Effector memory CD4-positive, alpha-beta T cell (primary cell): Measurements from ENCODE around the gene SLC39A11.
"Not testable (repeated sequence)": the region's sequence is repeated elsewhere in the genome, so short reads cannot be mapped to it uniquely, and the experiment has no call there.

ENCODE experiments used
- DNase-seq, 3 donors: peaks; one replicate each; pipeline ENCODE4 v3.0.0-alpha.2; 2020
- H3K27ac ChIP-seq: 2 replicates; pipeline ENCODE4 v1.7.0; 2013; ENCODE audit warnings: mild to moderate bottlenecking, low read length, moderate library complexity; ENCODE audit not compliant: insufficient read depth, poor library complexity, severe bottlenecking
- H3K27me3 ChIP-seq: replicated peaks from 2 replicates; pipeline ENCODE4 v1.7.0; 2013; ENCODE audit warnings: mild to moderate bottlenecking, low read length; ENCODE audit not compliant: insufficient read depth, control insufficient read depth, poor library complexity, severe bottlenecking
- H3K36me3 ChIP-seq: 2 replicates; pipeline ENCODE4 v1.7.0; 2013; ENCODE audit warnings: mild to moderate bottlenecking, low read length, moderate library complexity; ENCODE audit not compliant: control insufficient read depth, insufficient read depth
- H3K4me1 ChIP-seq: 2 replicates; pipeline ENCODE4 v1.7.0; 2013; ENCODE audit warnings: low read length, mild to moderate bottlenecking; ENCODE audit not compliant: control insufficient read depth, insufficient read depth, poor library complexity, severe bottlenecking
- H3K4me3 ChIP-seq: 2 replicates; pipeline ENCODE4 v1.7.0; 2013; ENCODE audit warnings: low read length, low read depth, mild to moderate bottlenecking; ENCODE audit not compliant: insufficient read depth, poor library complexity, severe bottlenecking
- H3K9me3 ChIP-seq: 2 replicates; pipeline ENCODE4 v1.7.0; 2013; ENCODE audit warnings: mild to moderate bottlenecking, low read length, moderate library complexity; ENCODE audit not compliant: control insufficient read depth

Gene SLC39A11

GRCh38 chr17:73066148-73066884, 26.2 kb downstream of the SLC39A11 start:
- H3K4me1 ChIP-seq, result no peaks in the 10 kb centered on the region
- DNase-seq, result no peak
- H3K27me3 ChIP-seq, result no peaks in the 10 kb centered on the region
- no peaks in the 10 kb centered on the region for H3K36me3 ChIP-seq
- H3K4me3 ChIP-seq, result no peak overlapping the region
- no peaks in the 10 kb centered on the region for H3K9me3 ChIP-seq
- H3K27ac ChIP-seq, result no peak overlapping the region

- DNase-seq, result no peak
- H3K9me3 ChIP-seq, result no peaks in the 10 kb centered on the region
- H3K27ac ChIP-seq, result no peak overlapping the region
- H3K36me3 ChIP-seq, result no peaks in the 10 kb centered on the region
- no peak overlapping the region for H3K4me3 ChIP-seq
- H3K4me1 ChIP-seq, result no peaks in the 10 kb centered on the region
- H3K27me3 ChIP-seq, result no peaks in the 10 kb centered on the region
Observed at GRCh38 chr17:73065376-73065775, 27.1 kb downstream of the SLC39A11 start.

- no peaks in the 10 kb centered on the region for H3K9me3 ChIP-seq
- H3K4me3 ChIP-seq, result no peak overlapping the region
- DNase-seq, result no peak
- no peak overlapping the region for H3K27ac ChIP-seq
- no peaks in the 10 kb centered on the region for H3K27me3 ChIP-seq
- no peaks in the 10 kb centered on the region for H3K4me1 ChIP-seq
- H3K36me3 ChIP-seq, result no peaks in the 10 kb centered on the region
Observed at GRCh38 chr17:73064084-73064938, 28.2 kb downstream of the SLC39A11 start.

DNA sequence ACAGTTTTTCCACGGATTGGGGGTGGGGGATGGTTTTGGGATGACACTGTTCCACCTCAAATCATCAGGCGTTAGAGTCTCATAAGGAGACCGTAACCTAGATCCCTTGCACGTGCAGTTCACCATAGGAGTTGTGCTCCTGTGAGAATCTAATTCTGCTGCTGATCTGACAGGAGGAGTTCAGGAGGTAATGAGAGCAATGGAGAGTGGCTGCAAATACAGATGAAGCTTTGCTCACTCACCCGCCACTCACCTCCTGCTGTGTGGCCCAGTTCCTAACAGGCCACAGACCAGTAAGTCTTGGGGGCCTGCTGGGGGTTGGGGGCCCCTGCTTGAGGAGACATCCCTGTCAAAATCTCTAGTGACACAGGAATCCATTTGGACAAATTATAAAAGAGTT, 29.8 kb downstream of the SLC39A11 start:
- no peak overlapping the region for H3K27ac ChIP-seq
- no peaks in the 10 kb centered on the region for H3K9me3 ChIP-seq
- no peaks in the 10 kb centered on the region for H3K4me1 ChIP-seq
- no peaks in the 10 kb centered on the region for H3K36me3 ChIP-seq
- no peaks in the 10 kb centered on the region for H3K27me3 ChIP-seq
- no peak overlapping the region for H3K4me3 ChIP-seq
- no peak for DNase-seq

- H3K4me3 ChIP-seq, result no peak overlapping the region
- H3K36me3 ChIP-seq, result no peaks in the 10 kb centered on the region
- no peak overlapping the region for H3K27ac ChIP-seq
- H3K9me3 ChIP-seq, result no peaks in the 10 kb centered on the region
- no peaks in the 10 kb centered on the region for H3K27me3 ChIP-seq
- no peaks in the 10 kb centered on the region for H3K4me1 ChIP-seq
- DNase-seq, result no peak
Observed at GRCh38 chr17:73061161-73061560, 31.3 kb downstream of the SLC39A11 start.

DNA sequence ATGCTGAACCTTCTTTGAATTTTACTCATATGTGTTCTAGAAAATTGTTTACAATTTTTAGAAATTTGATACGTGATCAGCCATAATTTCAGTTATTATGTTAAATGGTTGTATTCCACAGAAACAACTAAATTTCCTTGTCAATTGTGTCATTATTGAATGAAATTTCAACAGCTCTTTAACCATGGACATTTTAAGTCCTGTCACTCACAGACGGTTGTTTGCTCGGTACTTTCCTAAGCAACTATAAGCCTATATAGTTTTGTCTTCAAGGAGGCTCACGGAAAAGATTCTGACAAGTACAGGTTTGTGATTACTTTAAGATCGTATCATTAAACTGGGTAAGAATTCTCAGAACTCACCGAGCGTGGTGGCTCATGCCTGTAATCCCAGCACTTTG, 31.8 kb downstream of the SLC39A11 start:
- Histone ChIP-seq H3K9me3 (no peaks in the 10 kb centered on the region), H3K4me1 (no peaks in the 10 kb centered on the region), H3K4me3 (no peak overlapping the region), H3K27ac (no peak overlapping the region), H3K27me3 (no peaks in the 10 kb centered on the region), H3K36me3 (no peaks in the 10 kb centered on the region)
- DNase-seq, result no peak

DNA sequence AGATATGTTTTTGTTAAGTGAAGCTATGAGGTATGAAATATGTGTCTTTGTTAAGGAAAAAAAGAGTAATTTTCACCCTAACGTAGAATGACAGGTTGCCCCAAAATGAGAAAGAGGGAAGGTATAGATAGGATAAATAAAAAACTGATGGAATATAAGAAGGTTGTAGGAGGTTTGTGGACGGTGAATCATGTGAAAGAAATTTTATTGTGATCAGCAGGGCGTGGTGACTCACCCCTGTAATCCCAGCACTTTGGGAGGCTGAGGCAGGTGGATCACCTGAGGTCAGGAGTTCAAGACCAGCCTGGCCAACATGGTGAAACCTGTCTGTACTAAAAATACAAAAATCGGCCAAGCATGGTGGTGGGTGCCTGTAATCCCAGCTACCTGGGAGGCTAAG, 32.8 kb downstream of the SLC39A11 start:
- DNase-seq, H3K36me3 ChIP-seq, H3K4me1 ChIP-seq, H3K27me3 ChIP-seq, H3K9me3 ChIP-seq, H3K27ac ChIP-seq, H3K4me3 ChIP-seq: not testable (repeated sequence)

GRCh38 chr17:73058022-73058421, 34.5 kb downstream of the SLC39A11 start:
- H3K27me3 ChIP-seq, result no peaks in the 10 kb centered on the region
- no peak overlapping the region for H3K27ac ChIP-seq
- H3K9me3 ChIP-seq, result no peaks in the 10 kb centered on the region
- no peak for DNase-seq
- H3K4me1 ChIP-seq, result no peaks in the 10 kb centered on the region
- no peak overlapping the region for H3K4me3 ChIP-seq
- H3K36me3 ChIP-seq, result no peaks in the 10 kb centered on the region

- Histone ChIP-seq H3K27ac (no peak overlapping the region), H3K4me3 (no peak overlapping the region), H3K9me3 (no peaks in the 10 kb centered on the region), H3K36me3 (no peaks in the 10 kb centered on the region), H3K27me3 (no peaks in the 10 kb centered on the region), H3K4me1 (no peaks in the 10 kb centered on the region)
- no peak for DNase-seq
Observed at GRCh38 chr17:73057196-73057595, 35.3 kb downstream of the SLC39A11 start.

- no peak overlapping the region for H3K27ac ChIP-seq
- no peaks in the 10 kb centered on the region for H3K36me3 ChIP-seq
Observed at GRCh38 chr17:73052923-73053322, 39.6 kb downstream of the SLC39A11 start.

More at GRCh38 chr17:73052923-73053322, 39.6 kb downstream of the SLC39A11 start:
- H3K9me3 ChIP-seq, result no peaks in the 10 kb centered on the region
- H3K27me3 ChIP-seq, result no peaks in the 10 kb centered on the region
- H3K4me1 ChIP-seq, result no peaks in the 10 kb centered on the region
- DNase-seq, result no peak
- no peak overlapping the region for H3K4me3 ChIP-seq
